ENCODE measurements around the gene RTN4RL1.

GRCh38 chr17:2054262-2054511 lies 29.1 kb upstream of the RTN4RL1 start:
- TF ChIP-seq CTCF (IDR thresholded peaks at IDR 0.05; ENCODE audit: low read depth, low read length, poor library complexity, severe bottlenecking) (no peak), EZH2phosphoT487 (IDR thresholded peaks at IDR 0.05; ENCODE audit: borderline replicate concordance, low read length) (no peak)
